Prostate gland (tissue), 2 donors: ENCODE measurements around the gene TKFC. TPM values are rescaled to one million over a fixed set of nuclear protein-coding genes. Genes with fewer than 3 reads are reported as not detected.

Experiments
- DNase-seq: peaks from one replicate; pipeline ENCODE4 v3.0.0-alpha.2; 2019; ENCODE audit warnings: low spot score
- H3K27ac ChIP-seq, 2 donors: fragments of 200-600 bp; sonication (generic); 2 replicates each; pipeline ENCODE4 v1.5.1; 2017 to 2019
- H3K27me3 ChIP-seq: fragments of 200-600 bp; sonication (generic); replicated peaks from 2 replicates; pipeline ENCODE4 v1.5.1; 2019; ENCODE audit not compliant: insufficient read depth
- H3K36me3 ChIP-seq, 2 donors: fragments of 200-600 bp; sonication (generic); 1 replicate in 1 of 2; 2 replicates in 1 of 2; pipeline versions ENCODE4 v1.5.1 to v1.8.1; 2017 to 2019
- H3K4me1 ChIP-seq: fragments of 200-600 bp; sonication (generic); replicated peaks from 2 replicates; pipeline ENCODE4 v1.5.1; 2019
- H3K4me3 ChIP-seq, 2 donors: fragments of 200-600 bp; sonication (generic); 2 replicates each; pipeline ENCODE4 v1.5.1; 2017 to 2019
- H3K9me3 ChIP-seq: fragments of 200-600 bp; sonication (generic); 2 replicates; pipeline ENCODE4 v1.5.1; 2017
- POLR2A ChIP-seq: fragments of 450-650 bp; IDR thresholded peaks from one replicate; pipeline ENCODE4 v1.6.1; 2016; ENCODE audit warnings: antibody characterized with exemption, mild to moderate bottlenecking
- POLR2AphosphoS5 ChIP-seq: sonication (generic); formaldehyde crosslinking; IDR thresholded peaks from one replicate; pipeline ENCODE4 v1.6.1; 2017; ENCODE audit warnings: antibody characterized with exemption
- WGBS: methylation state at CpG from one replicate; pipeline ENCODE4 v1.1.5; 2018; 5-methylcytosine and 5-hydroxymethylcytosine counted together
- intact Hi-C: fragments of 100-400 bp; cut with DNase I; formaldehyde crosslinking; loops from one replicate; pipeline ENCODE4 v1.14.2; 2022
- total RNA-seq, 2 donors: library from RNA; depleted of rRNA; stranded (reverse); fragments of >200 nt; gene quantifications; one replicate each; pipeline ENCODE4 v1.1.0, GENCODE V29; 2016
- TF ChIP-seq, protein P1 (sequence below), 4 experiments: fragments of 200-600 bp in 2 of 4; fragments of 450-650 bp in 2 of 4; sonication (generic) in 2 of 4; IDR thresholded peaks; 1 replicate in 3 of 4; 2 replicates in 1 of 4; pipeline ENCODE4 v1.5.1; 2016 to 2019; ENCODE audit warnings: antibody characterized with exemption in 4 of 4, mild to moderate bottlenecking in 2 of 4, moderate library complexity in 2 of 4

TKFC gene, protein sequence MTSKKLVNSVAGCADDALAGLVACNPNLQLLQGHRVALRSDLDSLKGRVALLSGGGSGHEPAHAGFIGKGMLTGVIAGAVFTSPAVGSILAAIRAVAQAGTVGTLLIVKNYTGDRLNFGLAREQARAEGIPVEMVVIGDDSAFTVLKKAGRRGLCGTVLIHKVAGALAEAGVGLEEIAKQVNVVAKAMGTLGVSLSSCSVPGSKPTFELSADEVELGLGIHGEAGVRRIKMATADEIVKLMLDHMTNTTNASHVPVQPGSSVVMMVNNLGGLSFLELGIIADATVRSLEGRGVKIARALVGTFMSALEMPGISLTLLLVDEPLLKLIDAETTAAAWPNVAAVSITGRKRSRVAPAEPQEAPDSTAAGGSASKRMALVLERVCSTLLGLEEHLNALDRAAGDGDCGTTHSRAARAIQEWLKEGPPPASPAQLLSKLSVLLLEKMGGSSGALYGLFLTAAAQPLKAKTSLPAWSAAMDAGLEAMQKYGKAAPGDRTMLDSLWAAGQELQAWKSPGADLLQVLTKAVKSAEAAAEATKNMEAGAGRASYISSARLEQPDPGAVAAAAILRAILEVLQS
- 10 to 100 TPM; 52.8 to 79.3 TPM for total RNA-seq

DNA sequence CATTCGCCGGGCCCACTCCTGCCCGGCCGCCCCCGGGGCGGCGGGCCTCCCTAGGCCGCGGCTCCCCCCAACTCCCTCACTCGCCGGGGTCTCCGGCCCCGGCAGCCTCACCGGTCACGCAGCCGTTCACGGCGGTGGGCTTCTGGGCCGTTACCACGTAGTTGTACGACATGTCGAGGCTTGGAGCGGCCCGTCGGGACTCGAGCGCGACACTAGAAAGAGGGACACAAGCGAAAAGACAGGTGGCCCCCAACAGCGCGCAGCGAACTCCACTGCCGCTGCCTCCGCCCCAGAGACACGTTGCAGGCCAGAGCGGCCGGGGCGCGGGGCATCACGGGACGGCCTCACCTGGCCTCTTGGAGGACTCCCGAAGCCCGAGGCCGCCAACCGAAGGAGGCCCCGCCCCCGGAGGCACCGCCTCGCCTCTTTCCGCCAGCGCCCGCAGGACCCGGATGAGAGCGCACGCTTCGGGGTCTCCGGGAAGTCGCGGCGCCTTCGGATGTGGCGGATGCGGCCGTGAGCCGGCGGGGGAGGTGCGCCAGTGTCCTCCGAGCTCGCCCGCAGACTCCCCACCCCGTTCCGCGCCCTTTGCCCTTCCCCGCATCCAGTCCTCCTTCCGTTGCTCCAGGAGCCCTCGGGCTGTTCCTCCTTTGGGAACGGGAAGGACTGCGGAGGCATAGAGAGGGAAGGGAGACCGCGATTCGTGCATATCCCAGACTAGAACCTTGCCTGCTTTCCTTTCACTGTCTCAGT lies at the start of gene TKFC, which contains the start of gene DDB1:
Gene TKFC (plus strand): TSS at position 432 of the 753 bp plus-strand sequence. CDS start 1,501 bp downstream, outside the sequence.
Gene DDB1 (minus strand): TSS at position 309 of the 753 bp plus-strand sequence. CDS start 137 bp downstream, at position 172.
- Histone ChIP-seq H3K27ac (peak within 1 kb of the TSS; percentile 82 to 84), H3K4me3 (peak within 1 kb of the TSS; percentile 93 to 95), H3K4me1 (no peaks in the 10 kb centered on the region), H3K36me3 (peaks cover 0 to 5% of the 10 kb centered on the region in 2 donors), H3K9me3 (no peaks in the 10 kb centered on the region), H3K27me3 (no peaks in the 10 kb centered on the region)
- intact Hi-C loops: loop anchor here (10.0 kb wide), 1 partner anchor 1778 kb away; no protein-coding TSS in a partner anchor
- TF ChIP-seq POLR2AphosphoS5 (peak; percentile 98), POLR2A (peak; percentile 83)
- TF ChIP-seq, protein P1, sequence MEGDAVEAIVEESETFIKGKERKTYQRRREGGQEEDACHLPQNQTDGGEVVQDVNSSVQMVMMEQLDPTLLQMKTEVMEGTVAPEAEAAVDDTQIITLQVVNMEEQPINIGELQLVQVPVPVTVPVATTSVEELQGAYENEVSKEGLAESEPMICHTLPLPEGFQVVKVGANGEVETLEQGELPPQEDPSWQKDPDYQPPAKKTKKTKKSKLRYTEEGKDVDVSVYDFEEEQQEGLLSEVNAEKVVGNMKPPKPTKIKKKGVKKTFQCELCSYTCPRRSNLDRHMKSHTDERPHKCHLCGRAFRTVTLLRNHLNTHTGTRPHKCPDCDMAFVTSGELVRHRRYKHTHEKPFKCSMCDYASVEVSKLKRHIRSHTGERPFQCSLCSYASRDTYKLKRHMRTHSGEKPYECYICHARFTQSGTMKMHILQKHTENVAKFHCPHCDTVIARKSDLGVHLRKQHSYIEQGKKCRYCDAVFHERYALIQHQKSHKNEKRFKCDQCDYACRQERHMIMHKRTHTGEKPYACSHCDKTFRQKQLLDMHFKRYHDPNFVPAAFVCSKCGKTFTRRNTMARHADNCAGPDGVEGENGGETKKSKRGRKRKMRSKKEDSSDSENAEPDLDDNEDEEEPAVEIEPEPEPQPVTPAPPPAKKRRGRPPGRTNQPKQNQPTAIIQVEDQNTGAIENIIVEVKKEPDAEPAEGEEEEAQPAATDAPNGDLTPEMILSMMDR (IDR thresholded peaks at IDR 0.05): peak in 2 of 4 experiments; percentile 10 to 16
- under 1% methylated on average over 80 of the region's 81 CpGs for WGBS
- DNase-seq: peak; percentile 95

DNA sequence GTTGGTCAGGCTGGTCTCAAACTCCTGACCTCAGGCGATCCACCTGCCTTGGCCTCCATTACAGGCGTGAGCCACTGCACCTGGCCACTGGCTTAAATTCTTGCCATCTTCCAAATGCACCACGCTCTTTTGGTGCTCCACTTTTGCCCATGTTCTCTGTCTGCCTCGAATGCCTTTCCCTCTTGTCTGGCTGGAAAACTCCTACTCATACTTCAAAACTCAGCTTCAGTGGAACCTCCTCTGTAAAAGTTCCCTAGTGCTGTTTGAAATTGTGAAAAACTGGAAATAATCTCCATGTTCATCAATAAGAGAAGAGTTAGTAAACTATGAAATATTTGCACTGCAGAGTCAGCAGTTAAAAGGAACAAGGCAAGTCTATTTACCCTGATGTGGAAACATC lies 49.4 kb upstream of the TKFC start:
- no peaks in the 10 kb centered on the region for H3K9me3 ChIP-seq
- H3K27me3 ChIP-seq: no peaks in the 10 kb centered on the region
- no peaks in the 10 kb centered on the region for H3K4me1 ChIP-seq
- intact Hi-C loops: no loop called here
- no peak for DNase-seq
- H3K4me3 ChIP-seq: no peak overlapping the region
- WGBS: 97% methylated on average over 4 of the region's 4 CpGs
- H3K27ac ChIP-seq: no peak overlapping the region
- H3K36me3 ChIP-seq: no peaks in the 10 kb centered on the region
- TF ChIP-seq, protein P1 (IDR thresholded peaks at IDR 0.05): no peak
- TF ChIP-seq POLR2AphosphoS5: no peak
- TF ChIP-seq POLR2A: no peak

DNA sequence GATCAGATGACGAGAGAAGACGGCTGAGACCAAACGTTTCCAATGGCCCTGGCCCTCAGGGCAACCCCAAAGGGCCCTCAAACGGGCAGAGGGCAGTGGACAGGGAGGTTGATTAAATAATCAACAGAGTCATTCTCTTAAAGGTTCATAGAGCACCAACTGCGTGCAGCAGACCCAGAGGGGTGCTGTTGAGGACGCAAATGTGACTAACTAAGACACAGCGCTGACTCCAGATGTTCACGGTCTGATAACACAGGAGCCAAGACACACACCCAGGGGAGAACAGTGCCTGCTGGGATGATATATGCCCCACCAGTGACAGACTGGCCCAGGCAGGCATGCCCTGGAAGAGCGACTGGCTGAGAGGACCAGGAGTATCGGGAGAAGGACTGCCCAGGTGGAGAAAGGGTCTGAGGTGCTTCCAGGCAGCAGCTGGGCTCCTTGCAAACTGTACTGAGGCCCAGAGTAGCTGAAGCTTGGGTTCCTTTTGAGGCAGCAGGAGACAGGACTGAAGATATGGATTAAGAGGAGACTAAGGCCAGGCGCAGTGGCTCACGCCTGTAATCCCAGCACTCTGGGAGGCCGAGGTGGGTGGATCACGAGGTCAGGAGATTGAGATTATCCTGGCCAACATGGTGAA lies 45.6 kb upstream of the TKFC start:
- Histone ChIP-seq H3K27me3 (no peaks in the 10 kb centered on the region), H3K9me3 (no peaks in the 10 kb centered on the region), H3K4me3 (no peak overlapping the region), H3K4me1 (no peaks in the 10 kb centered on the region), H3K36me3 (no peaks in the 10 kb centered on the region), H3K27ac (no peak overlapping the region)
- no peak for DNase-seq
- no peak for TF ChIP-seq POLR2AphosphoS5
- TF ChIP-seq POLR2A: no peak
- TF ChIP-seq, protein P1 (IDR thresholded peaks at IDR 0.05): no peak
- WGBS: 91% methylated on average over 14 of the region's 14 CpGs
- intact Hi-C loops: no loop called here

GRCh38 chr11:61290905-61291690 lies 41.9 kb upstream of the TKFC start:
- Histone ChIP-seq H3K27ac (no peak overlapping the region), H3K4me3 (no peak overlapping the region), H3K36me3 (no peaks in the 10 kb centered on the region), H3K4me1 (peaks cover 5% of the 10 kb centered on the region), H3K27me3 (no peaks in the 10 kb centered on the region), H3K9me3 (no peaks in the 10 kb centered on the region)
- no peak for DNase-seq
- TF ChIP-seq POLR2AphosphoS5: no peak
- TF ChIP-seq POLR2A: no peak
- intact Hi-C loops: no loop called here
- 91% methylated on average over 12 of the region's 12 CpGs for WGBS
